ENCODE results near the gene ARV1.
"Not testable (repeated sequence)": the region's sequence is repeated elsewhere in the genome, so short reads cannot be mapped to it uniquely, and the experiment has no call there.

The ARV1 gene

GRCh38 chr1:231044588-231044987 is 65.7 kb downstream of the ARV1 start:
- DNase-seq (ENCODE audit: low spot score) = no peak

- DNase-seq (ENCODE audit: low spot score) = no peak
These were observed 66.4 kb downstream of the ARV1 start for GRCh38 chr1:231045286-231045685.

DNA sequence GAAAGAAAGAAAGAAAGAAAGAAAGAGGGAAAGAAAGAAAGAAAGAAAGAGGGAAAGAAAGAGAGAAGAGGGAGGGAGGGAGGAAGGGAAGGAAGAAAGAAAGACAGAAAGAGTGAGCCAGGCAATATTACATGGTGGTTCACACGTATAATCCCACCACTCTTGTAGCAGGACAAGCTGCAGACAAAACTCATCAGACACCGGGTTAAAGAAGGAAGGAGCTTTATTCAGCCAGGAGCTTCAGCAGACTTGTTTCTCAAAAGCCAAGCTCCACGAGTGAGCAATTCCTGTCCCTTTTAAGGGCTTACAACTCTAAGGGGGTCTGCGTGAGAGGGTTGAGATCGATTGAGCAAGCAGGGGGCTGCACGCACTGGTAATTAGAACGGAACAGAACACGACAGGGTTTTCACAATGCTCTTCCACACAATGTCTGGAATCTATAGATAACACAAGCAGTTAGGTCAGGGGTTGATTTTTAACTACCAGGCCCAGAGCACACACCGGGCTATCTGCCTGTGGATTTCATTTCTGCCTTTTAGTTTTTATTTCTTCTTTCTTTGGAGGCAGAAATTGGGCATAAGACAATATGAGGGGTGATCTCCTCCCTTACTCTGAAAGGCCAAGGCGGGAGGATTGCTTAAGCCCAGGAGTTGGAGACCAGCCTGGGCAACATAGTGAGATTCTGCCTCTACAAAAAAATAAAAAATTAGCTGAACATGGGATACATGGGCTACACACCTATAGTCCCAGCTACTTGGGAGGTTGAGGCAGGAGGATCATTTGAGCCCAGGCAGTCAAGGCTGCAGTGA is 67.2 kb downstream of the ARV1 start:
- not testable (repeated sequence) for DNase-seq (ENCODE audit: low spot score)

GRCh38 chr1:231046730-231047395 is 68.0 kb downstream of the ARV1 start:
- DNase-seq (ENCODE audit: low spot score) = no peak

GRCh38 chr1:231047529-231047928 is 68.6 kb downstream of the ARV1 start:
- DNase-seq (ENCODE audit: low spot score) = not testable (repeated sequence)

GRCh38 chr1:231048419-231048818 is 69.5 kb downstream of the ARV1 start:
- not testable (repeated sequence) for DNase-seq (ENCODE audit: low spot score)

DNA sequence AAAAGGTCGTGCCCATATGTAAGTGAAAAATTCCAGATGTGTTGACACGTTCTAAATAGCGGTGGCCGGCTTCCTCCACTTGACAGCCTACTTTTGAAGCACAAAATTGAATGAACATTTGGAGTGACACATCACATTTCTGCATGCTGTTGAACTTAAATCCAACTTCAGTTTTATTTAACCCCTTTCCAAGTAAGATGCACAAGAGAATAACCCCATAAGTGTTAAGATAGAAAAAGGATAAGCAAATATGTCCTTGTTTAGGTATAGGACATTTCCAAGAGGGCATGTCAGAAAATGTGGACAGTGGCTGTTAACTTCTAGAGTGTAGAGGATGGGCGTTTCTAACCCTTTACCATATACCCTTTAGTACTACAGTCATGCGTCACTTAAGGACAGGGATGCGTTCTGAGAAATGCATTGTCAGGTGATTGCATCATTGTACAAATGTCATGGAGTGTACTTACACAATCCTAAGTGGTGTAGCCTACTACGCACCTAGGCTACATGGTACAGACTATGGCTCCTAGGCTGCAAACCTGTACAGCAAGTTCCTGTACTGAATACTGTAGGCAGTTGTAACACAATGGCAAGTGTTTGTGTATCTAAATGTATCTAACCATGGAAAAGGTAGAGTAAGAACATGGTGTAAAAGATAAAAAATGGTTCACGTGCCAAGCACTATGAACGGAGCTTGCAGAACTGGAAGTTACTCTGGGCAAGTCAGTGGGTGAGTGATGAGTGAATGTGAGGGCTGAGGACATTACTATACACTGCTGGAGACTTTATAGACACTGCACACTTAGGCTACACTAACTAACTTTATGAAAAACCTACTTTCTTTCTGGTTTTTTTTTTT is 70.5 kb downstream of the ARV1 start:
- DNase-seq (ENCODE audit: low spot score) = no peak

Data from GM03348 (cell line).